Cardiac ventricle fibroblast (primary cell): Measurements from ENCODE around the gene INVS. TPM values are rescaled to one million over a fixed set of nuclear protein-coding genes. Genes with fewer than 3 reads are reported as not detected.

Experiments used
- total RNA-seq: library from RNA; depleted of rRNA; stranded (reverse); fragments of >200 nt; gene quantifications from 2 replicates; pipeline ENCODE4 v1.2.3, GENCODE V29; 2015

Gene INVS, protein sequence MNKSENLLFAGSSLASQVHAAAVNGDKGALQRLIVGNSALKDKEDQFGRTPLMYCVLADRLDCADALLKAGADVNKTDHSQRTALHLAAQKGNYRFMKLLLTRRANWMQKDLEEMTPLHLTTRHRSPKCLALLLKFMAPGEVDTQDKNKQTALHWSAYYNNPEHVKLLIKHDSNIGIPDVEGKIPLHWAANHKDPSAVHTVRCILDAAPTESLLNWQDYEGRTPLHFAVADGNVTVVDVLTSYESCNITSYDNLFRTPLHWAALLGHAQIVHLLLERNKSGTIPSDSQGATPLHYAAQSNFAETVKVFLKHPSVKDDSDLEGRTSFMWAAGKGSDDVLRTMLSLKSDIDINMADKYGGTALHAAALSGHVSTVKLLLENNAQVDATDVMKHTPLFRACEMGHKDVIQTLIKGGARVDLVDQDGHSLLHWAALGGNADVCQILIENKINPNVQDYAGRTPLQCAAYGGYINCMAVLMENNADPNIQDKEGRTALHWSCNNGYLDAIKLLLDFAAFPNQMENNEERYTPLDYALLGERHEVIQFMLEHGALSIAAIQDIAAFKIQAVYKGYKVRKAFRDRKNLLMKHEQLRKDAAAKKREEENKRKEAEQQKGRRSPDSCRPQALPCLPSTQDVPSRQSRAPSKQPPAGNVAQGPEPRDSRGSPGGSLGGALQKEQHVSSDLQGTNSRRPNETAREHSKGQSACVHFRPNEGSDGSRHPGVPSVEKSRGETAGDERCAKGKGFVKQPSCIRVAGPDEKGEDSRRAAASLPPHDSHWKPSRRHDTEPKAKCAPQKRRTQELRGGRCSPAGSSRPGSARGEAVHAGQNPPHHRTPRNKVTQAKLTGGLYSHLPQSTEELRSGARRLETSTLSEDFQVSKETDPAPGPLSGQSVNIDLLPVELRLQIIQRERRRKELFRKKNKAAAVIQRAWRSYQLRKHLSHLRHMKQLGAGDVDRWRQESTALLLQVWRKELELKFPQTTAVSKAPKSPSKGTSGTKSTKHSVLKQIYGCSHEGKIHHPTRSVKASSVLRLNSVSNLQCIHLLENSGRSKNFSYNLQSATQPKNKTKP
- 15.6 TPM in 2 replicates for total RNA-seq

GRCh38 chr9:100098887-100099721 lies at the start of gene INVS, which contains the start of gene ERP44:
Gene INVS, plus strand, starts transcription at chr9:100099243. Its CDS starts 5,279 bp downstream, at chr9:100104522.
Gene ERP44, minus strand, starts transcription at chr9:100099000. Its CDS starts 160 bp downstream, at chr9:100098840.

Other genes with a start within 250 kb of the INVS start
- 19.3 and 26.6 TPM in 2 replicates for gene STX17, start 192.6 kb upstream of the INVS start, total RNA-seq
- gene ERP44, start 243 bp upstream of the INVS start, total RNA-seq: 16.5 TPM in 2 replicates